NCI-H1417 (cell line): Measurements from ENCODE around the gene PROK2.

Experiments used
- DNase-seq, 3 experiments: peaks; one replicate each; lab custom pipeline; 2025; lab: John Stamatoyannopoulos, UW

PROK2 gene

GRCh38 chr3:71786551-71786950 is 1.6 kb upstream of the PROK2 start:
- no peak for DNase-seq

GRCh38 chr3:71786217-71786549 is 1.2 kb upstream of the PROK2 start:
- no peak for DNase-seq

GRCh38 chr3:71785532-71786216 is 726 bp upstream of the PROK2 start:
- DNase-seq: no peak

- peak in 2 of 3 experiments; percentile 32 to 36 for DNase-seq
Measured at GRCh38 chr3:71784201-71784913, 591 bp downstream of the PROK2 start.

GRCh38 chr3:71783152-71783551 is 1.8 kb downstream of the PROK2 start:
- DNase-seq: no peak

GRCh38 chr3:71780430-71780829 is 4.5 kb downstream of the PROK2 start:
- no peak for DNase-seq

GRCh38 chr3:71779674-71780377 is 5.1 kb downstream of the PROK2 start:
- no peak for DNase-seq

GRCh38 chr3:71778353-71778752 is 6.6 kb downstream of the PROK2 start:
- DNase-seq: no peak

- DNase-seq: no peak
Measured at GRCh38 chr3:71776538-71776937, 8.4 kb downstream of the PROK2 start.

- no peak for DNase-seq
Measured at GRCh38 chr3:71771884-71772283, 13.1 kb downstream of the PROK2 start.

- no peak for DNase-seq
Measured at GRCh38 chr3:71771126-71771525, 13.8 kb downstream of the PROK2 start.

- no peak for DNase-seq
Measured at GRCh38 chr3:71763426-71763825, 21.5 kb downstream of the PROK2 start.

- no peak for DNase-seq
Measured at GRCh38 chr3:71760140-71760539, 24.8 kb downstream of the PROK2 start.

- no peak for DNase-seq
Measured at GRCh38 chr3:71759401-71759800, 25.5 kb downstream of the PROK2 start.

- DNase-seq: no peak
Measured at GRCh38 chr3:71758091-71758490, 26.9 kb downstream of the PROK2 start.

GRCh38 chr3:71754610-71755253 is 30.2 kb downstream of the PROK2 start:
- DNase-seq: no peak

GRCh38 chr3:71753701-71754609 is 31.0 kb downstream of the PROK2 start, which contains the start of gene GPR27:
TSS of gene GPR27 (plus strand) at chr3:71753855. CDS start at chr3:71754050, 195 bp downstream.
- DNase-seq: peak; percentile 20 to 81 (median 63)

- DNase-seq: peak in 2 of 3 experiments; percentile 25 to 42
Measured at GRCh38 chr3:71752831-71753700, 31.9 kb downstream of the PROK2 start.

- no peak for DNase-seq
Measured at GRCh38 chr3:71751602-71752001, 33.3 kb downstream of the PROK2 start.

GRCh38 chr3:71744738-71745137 is 40.2 kb downstream of the PROK2 start:
- DNase-seq: no peak
